Endothelial cell (in vitro differentiated cells): Measurements from ENCODE around the gene PRKCG. TPM values are rescaled to one million over a fixed set of nuclear protein-coding genes. Genes with fewer than 3 reads are reported as not detected.

ENCODE experiments used
- DNase-seq: peaks from one replicate; pipeline ENCODE4 v3.0.0; 2021; ENCODE audit warnings: low spot score
- H3K27ac Mint-ChIP-seq: one replicate; pipeline ENCODE4 v1.8.0; 2021; ENCODE audit warnings: mixed read lengths, inconsistent platforms; ENCODE audit not compliant: unreplicated experiment
- H3K27me3 Mint-ChIP-seq: one replicate; pipeline ENCODE4 v1.8.0; 2021; ENCODE audit warnings: mild to moderate bottlenecking, moderate library complexity, mixed read lengths, inconsistent platforms; ENCODE audit not compliant: unreplicated experiment
- H3K36me3 Mint-ChIP-seq: one replicate; pipeline ENCODE4 v1.8.0; 2021; ENCODE audit warnings: mild to moderate bottlenecking, low read depth, mixed read lengths, inconsistent platforms; ENCODE audit not compliant: unreplicated experiment
- H3K4me1 Mint-ChIP-seq: one replicate; pipeline ENCODE4 v1.8.0; 2021; ENCODE audit warnings: mild to moderate bottlenecking, mixed read lengths, inconsistent platforms; ENCODE audit not compliant: unreplicated experiment
- H3K4me3 Mint-ChIP-seq: one replicate; pipeline ENCODE4 v1.8.0; 2021; ENCODE audit warnings: mild to moderate bottlenecking, mixed read lengths, inconsistent platforms; ENCODE audit not compliant: unreplicated experiment
- H3K9me3 Mint-ChIP-seq: one replicate; pipeline ENCODE4 v1.8.0; 2021; ENCODE audit warnings: mixed read lengths, inconsistent platforms; ENCODE audit not compliant: unreplicated experiment
- CTCF ChIP-seq: fragments of 200-600 bp; sonication (generic); IDR thresholded peaks from one replicate; pipeline ENCODE4 v1.5.0; 2021; ENCODE audit warnings: antibody characterized with exemption; ENCODE audit not compliant: unreplicated experiment
- total RNA-seq: library from RNA; stranded (reverse); fragmentation: NEBNext Ultra II Directional; extraction: Animal tissue kit (Norgen Biotek cat#: 25700); gene quantifications from one replicate; pipeline ENCODE4 v1.2.1, GENCODE V29; 2021; ENCODE audit not compliant: unreplicated experiment

The PRKCG gene
- total RNA-seq, 1 donor from 2014 or later: 0.92 TPM

- no peak for TF ChIP-seq CTCF
- Mint-ChIP-seq H3K27ac (peak within 1 kb of the TSS; percentile 26), H3K4me3 (peak within 1 kb of the TSS; percentile 88), H3K4me1 (peaks cover 27% of the 10 kb centered on the region), H3K27me3 (peaks cover 42% of the 10 kb centered on the region), H3K36me3 (peaks cover 8% of the 10 kb centered on the region), H3K9me3 (peaks cover 4% of the 10 kb centered on the region)
- no peak for DNase-seq
Observed at GRCh38 chr19:53908935-53909415, 27.0 kb downstream of the PRKCG start, which contains the start of gene CACNG7. CACNG7 (plus strand) TSS chr19:53909278; CDS start chr19:53912832, 3,554 bp downstream.

GRCh38 chr19:53909471-53910169, 27.6 kb downstream of the PRKCG start:
- Mint-ChIP-seq H3K4me3 (peak overlapping the region; percentile 35), H3K27me3 (peaks cover 38% of the 10 kb centered on the region), H3K4me1 (peaks cover 27% of the 10 kb centered on the region), H3K9me3 (peaks cover 4% of the 10 kb centered on the region), H3K27ac (peak overlapping the region; percentile 26), H3K36me3 (peaks cover 8% of the 10 kb centered on the region)
- TF ChIP-seq CTCF: no peak
- DNase-seq: no peak

- H3K4me1 Mint-ChIP-seq: peaks cover 25% of the 10 kb centered on the region
- H3K9me3 Mint-ChIP-seq: peaks cover 4% of the 10 kb centered on the region
- no peak for TF ChIP-seq CTCF
- H3K36me3 Mint-ChIP-seq: peaks cover 8% of the 10 kb centered on the region
- DNase-seq: no peak
- H3K4me3 Mint-ChIP-seq: peak overlapping the region; percentile 63
- peak overlapping the region; percentile 26 for H3K27ac Mint-ChIP-seq
- H3K27me3 Mint-ChIP-seq: peaks cover 38% of the 10 kb centered on the region
Observed at GRCh38 chr19:53910170-53910518, 28.1 kb downstream of the PRKCG start.

- H3K4me1 Mint-ChIP-seq: peaks cover 15% of the 10 kb centered on the region
- peaks cover 11% of the 10 kb centered on the region for H3K36me3 Mint-ChIP-seq
- DNase-seq: peak; percentile 47
- H3K27ac Mint-ChIP-seq: no peak overlapping the region
- no peak overlapping the region for H3K4me3 Mint-ChIP-seq
- peak; percentile 66 for TF ChIP-seq CTCF
- peaks cover 1% of the 10 kb centered on the region for H3K9me3 Mint-ChIP-seq
- peaks cover 24% of the 10 kb centered on the region for H3K27me3 Mint-ChIP-seq
Observed at GRCh38 chr19:53912653-53913052, 30.7 kb downstream of the PRKCG start.

- DNase-seq: no peak
- Mint-ChIP-seq H3K4me3 (no peak overlapping the region), H3K27ac (no peak overlapping the region), H3K4me1 (peaks cover 5% of the 10 kb centered on the region), H3K9me3 (no peaks in the 10 kb centered on the region), H3K36me3 (peaks cover 7% of the 10 kb centered on the region), H3K27me3 (peaks cover 14% of the 10 kb centered on the region)
- no peak for TF ChIP-seq CTCF
Observed at GRCh38 chr19:53915000-53915399, 33.0 kb downstream of the PRKCG start.
